CD4-positive, alpha-beta T cell treated with Interleukin-17A for 4 hours (primary cell): ENCODE measurements around the gene VPS26B.
"Not testable (repeated sequence)": the region's sequence is repeated elsewhere in the genome, so short reads cannot be mapped to it uniquely, and the experiment has no call there.

Source experiments
- DNase-seq: peaks from one replicate; pipeline ENCODE4 v3.0.0-alpha.2; 2020; ENCODE audit warnings: mixed read lengths

Gene VPS26B

DNA sequence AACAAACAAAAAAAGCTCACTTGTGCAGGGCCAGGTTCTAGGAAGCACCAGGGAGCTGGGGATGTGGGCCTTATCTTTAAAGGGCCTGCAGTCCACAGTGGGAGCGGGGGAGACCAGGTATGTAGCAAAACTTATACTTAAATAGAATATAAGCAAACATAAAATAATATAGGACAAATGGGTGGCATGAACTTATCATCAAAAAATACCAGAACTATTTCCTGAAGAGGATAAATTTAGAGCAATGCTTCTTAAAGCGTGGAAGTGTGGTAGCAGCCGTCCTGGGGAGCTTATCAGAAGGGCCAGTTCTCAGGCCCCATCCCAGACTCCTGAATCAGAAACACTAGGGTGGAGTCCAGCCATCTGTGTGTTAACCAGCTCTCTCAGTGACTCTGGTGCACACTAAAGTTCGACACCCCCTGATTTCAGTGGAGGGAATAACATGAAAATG, 9.3 kb downstream of the VPS26B start:
- no peak for DNase-seq

DNA sequence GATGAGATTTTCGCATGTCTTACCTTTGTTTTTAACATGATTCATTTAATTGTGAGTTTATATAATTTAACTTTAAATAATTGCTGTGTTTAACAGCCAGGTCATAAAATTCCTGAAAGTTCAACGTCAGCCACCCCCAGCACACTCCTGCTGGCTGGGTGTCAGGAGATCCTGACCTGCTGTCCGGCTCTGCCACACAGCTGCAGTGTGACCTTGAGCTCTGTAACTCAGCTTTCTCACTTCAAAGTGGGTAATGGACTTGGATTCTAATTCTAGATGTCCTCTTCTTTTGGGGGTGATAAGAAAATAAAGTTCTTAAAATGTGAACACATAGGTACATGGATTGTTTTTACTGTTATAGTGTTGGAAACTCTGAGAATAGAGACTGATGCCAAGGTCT, 10.9 kb downstream of the VPS26B start:
- DNase-seq: no peak

DNA sequence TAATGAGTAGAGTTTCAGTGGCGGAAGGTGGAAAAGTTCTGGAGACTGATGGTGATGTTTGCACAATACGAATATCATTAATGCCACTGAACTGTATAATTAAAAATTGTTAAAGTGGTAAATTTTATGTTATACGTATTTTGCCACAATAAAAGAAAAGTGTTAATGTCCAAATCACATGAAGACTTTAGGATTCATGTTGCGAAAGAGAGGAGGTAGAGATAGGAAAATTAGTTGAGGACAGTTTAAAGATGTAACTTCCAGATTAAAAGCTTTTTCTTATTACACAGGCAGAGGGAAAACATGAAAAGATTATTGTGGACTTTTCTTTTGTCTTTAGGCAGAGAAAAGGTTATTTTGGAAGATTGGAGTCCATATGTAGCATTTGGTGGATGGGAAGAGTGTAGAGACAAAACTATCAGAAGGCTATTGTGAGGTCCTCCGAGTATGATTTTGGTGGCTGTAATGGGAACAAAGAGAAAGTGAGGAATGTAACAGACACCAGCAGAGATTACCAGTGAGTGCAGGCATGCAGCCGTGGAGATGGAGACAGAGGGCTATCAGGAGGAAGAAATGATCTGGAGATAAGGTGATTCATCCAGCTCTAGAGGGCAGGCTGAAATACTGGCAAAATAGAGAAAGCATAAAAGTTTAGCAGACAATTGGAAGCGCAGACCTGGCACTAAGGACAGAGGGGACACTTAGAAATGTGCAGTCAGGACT, 12.5 kb downstream of the VPS26B start:
- no peak for DNase-seq

DNA sequence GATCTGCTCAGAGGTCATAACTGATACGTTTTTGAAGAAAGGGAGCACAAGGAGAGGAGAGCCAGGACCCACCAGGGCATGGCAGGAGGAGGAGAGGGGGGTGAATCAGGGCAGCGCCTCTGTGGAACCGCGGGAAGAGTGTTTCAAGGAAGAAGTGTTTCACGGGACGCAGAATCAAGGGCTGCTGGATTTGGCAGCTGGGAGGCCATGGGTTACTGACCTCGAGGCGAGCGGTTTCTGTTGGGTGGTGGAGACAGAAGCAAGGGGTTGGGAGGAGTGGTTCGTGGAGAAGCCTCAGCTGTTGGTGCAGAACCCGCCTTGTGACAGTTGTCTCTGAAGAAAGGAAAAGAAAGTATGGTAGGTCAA, 13.1 kb downstream of the VPS26B start:
- DNase-seq: no peak

DNA sequence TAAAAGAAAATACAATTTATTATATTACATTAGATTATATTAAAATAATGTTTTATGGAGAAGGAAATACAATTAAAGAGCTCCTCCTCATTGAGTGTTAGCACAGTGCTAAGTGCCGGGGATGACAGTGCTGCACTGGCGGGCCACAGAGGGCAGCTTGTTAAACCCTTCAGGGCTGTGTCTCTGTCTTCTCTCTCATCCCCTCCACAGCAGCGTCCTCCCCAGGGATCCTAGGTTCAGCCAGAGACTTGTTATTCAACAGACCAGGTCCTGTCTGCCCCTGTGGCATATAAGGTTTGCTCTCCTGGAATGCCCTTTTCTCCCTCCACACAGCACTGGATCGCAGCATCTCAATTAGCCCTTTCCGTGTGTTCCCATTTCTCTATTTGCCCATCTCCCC, 14.5 kb downstream of the VPS26B start:
- DNase-seq: no peak

DNA sequence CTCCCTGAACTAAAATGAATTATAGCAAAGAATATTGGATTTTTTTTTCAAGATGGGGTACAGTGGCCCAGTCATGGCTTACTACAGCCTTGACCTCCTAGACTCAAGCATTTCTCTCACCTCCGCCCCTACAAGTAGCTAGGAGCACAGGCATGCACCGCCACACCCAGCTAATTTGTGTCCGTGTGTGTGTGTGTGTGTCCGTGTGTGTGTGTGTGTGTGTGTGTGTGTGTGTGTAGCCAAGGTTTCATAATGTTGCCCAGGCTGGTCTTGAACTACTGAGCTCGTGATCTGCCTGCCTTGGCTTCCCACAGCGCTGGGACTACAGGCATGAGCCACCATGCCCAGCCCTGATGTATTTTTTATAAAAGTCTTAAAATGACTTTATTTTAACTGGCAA, 16.1 kb downstream of the VPS26B start:
- no peak for DNase-seq

DNA sequence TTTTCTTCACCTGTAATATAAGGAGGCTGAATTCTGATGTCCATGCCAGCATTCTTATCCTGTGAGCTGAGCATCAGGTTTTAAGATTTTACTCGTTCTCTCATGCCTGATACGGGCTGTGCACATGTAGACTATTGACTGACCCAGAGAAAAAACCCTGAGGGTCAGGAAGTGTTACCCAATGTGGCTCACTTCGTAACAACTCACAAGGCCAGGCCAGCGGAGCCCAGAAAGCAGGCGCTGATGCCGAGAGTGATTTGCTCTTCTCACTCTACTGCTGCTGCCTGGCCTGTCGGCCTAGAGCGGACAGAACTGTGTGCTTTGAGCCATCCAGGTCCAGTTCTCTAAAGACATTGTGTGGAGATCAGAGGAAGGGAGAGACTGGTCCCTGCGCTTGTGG, 17.9 kb downstream of the VPS26B start:
- DNase-seq: no peak

DNA sequence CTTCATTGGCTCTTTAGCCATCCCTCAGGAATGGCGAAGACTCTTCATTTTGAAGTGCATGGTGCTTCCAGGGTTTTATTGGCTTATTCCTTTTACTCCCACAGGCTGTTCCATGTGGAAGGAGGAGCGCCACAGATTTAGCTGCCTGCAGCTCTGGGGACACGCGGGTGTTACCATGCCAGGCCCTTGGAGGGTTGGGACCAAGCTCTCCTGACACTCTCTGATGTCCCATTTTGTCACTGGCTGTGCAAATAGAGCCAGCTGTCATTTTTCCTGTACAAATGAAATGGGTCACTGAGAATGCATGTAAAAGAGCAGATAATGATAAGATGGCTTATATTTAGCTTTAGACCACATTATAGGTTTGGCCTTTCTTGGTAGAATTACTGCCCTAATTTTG, 19.4 kb downstream of the VPS26B start:
- DNase-seq: no peak

DNA sequence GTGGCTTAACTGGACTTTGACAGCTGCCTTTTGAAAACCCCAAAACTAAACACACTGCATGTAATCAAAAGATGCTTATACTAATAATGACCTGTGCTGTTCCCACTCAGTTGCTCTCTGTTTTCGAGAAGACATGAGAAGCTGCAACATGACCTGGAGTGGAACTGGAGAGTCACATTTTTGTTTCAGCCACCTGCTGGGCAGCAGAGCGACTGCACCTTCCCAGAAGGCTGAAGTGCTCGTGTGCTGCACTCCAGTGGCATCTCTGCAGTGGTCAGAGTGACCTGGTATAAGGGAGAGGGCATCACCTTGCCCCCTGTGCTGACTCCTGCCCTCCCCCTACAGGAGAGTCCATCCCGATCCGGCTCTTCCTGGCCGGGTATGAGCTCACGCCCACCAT, 20.1 kb downstream of the VPS26B start:
- DNase-seq: peak; percentile 25

DNA sequence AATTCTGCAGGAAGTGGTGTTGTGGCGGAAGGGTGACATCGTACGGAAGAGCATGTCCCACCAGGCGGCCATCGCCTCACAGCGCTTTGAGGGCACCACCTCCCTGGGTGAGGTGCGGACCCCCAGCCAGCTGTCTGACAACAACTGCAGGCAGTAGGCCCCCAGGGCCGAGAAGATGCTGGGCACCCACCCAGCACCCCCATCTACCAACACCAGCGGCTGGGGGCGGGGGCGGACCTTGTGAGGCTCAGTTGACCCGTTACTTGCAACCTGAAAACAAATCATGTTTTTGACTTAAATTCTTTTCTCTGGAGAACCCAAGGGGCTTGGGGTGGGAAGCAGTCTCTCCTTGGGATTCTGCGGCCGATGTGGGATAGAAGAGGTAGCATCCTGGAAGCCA, 21.0 kb downstream of the VPS26B start:
- no peak for DNase-seq

DNA sequence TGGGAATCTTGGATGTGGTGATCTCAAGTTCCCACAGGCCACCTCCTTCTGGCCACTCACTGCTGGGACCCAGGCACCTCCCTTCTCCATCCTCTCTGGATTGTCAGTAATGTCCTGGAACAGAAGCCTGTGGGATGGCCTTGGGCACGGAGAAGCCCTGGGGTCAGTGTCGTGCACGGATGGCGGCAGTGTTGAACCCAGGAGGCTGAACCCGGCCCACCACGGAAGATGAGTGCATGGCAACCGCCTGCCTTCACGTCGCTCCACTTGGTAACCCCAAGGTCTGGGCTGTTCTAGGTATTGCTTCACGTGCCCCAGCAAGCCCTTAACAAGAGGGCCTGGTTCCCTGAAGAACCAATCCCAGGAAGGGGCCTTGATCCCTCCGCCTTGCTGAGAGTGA, 21.6 kb downstream of the VPS26B start:
- no peak for DNase-seq

DNA sequence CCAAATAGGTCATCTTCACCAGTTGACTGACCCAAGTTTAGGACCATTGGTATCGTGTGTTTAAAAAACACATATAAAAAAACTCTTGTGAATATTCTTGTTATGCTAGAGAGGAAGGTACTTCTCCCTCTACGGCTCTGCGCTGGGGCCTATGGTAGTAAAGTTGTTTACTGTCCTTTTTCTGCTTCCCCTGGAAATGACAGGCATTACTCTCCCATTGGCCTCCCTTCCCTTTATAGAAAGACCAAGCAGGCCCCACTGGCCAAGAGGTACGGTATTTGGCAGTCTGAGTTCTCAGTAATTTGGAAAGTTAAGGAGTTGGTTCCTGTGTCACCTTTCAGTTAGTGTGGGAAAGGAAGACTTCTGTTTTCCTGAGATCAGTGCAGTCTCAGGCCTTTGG, 22.2 kb downstream of the VPS26B start:
- DNase-seq: no peak

DNA sequence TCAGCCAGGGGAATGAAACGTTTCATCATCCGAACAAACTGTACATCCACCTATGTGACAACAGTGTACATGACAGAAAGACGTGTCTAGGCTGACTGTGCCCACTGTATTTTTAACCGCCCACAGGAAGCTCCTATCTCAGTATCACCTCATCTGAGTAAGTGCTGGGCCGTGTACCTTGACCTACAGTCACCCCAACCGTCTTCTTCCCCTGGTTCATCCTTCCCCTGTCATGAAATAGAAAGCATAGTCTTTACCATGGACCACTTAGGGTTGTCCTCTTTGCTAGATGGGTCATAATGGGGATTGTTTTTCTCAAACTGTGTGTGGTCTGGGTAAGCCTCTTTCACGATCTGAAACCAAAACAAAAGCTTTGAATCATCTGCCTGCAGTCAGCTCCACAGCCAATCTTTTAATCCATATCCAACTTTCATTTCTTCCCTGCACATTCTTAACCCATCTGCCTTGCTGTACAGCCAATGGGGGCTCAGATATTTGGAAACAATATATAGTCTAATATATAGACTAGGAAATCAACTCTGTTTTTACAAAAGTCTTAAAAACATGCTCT, 24.5 kb downstream of the VPS26B start:
- DNase-seq: no peak

DNA sequence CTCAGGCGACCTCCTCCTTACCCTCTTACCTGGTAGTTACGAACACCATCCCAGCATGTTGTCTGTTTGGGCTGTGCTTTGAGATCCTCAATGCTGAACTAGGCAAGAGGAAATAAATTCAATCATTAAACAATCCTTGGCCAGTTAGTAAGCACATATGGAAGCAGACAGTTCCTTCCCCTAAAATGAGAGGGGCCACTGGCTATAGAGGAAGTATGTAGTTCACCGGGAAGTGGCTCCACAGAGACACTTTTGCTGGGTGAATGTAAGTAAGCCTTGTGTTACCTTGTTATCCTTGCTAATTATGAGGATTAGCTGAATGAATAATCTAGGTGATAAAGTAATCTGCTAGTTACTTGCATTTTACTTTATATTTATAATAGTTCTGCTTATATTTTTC, 25.8 kb downstream of the VPS26B start:
- no peak for DNase-seq

DNA sequence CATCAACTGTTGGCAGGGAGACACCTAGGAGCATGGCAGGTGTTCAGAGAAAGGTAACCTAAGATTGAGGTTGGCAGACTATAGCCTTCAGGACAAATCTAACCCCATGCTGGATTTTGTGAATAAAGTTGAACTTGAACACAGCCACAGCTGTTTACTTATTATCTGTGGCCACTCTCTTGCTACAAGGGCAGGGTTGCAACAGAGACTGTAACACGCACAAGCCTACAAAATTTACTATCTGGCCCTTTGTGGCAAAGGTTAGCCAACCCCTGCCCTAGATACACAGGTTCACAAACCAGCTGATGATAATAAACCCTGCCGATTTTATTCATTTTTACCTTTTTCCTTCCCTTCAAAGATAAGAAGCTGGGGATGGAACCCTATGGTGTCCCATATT, 26.2 kb downstream of the VPS26B start:
- DNase-seq: no peak

DNA sequence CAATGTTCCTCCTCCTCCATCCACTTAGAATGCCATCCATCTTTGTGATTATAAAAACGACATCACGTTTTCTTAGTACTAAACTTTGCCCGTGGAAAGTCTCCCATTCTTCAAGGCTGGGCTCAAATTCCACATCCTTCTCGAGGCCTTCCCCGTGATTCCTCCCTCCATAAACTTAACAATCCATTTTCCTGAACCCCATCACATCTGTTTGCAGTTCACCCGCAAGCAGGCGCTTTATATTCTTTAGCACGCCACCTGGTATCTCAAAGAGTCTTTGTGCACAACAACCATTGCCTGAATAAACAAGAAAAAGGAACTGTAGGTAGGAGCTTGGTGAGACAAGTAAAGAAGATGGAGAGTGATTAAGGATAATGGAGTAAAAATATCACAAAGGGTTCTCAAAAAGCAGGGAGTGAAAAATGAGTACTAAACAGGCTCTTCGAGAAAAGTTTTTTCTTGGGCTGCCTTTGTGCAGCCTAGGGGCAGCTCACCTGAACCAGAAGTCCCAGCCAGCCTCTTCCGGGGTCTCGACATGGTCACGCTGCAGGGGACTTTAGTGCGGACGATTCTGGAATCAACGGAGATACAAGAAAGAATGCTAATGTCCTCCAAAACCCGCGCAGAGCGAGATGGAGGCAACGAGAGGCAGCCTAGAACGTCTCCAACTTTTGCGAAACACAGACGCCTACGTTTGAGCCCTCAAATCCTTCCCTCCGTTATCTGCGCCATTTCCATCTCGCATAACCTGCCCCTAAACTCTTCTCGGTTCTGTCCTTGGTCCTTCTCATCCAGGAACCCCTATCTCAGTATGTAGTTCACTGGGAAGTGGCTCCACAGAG, 28.1 kb downstream of the VPS26B start:
- DNase-seq: peak; percentile 25

DNA sequence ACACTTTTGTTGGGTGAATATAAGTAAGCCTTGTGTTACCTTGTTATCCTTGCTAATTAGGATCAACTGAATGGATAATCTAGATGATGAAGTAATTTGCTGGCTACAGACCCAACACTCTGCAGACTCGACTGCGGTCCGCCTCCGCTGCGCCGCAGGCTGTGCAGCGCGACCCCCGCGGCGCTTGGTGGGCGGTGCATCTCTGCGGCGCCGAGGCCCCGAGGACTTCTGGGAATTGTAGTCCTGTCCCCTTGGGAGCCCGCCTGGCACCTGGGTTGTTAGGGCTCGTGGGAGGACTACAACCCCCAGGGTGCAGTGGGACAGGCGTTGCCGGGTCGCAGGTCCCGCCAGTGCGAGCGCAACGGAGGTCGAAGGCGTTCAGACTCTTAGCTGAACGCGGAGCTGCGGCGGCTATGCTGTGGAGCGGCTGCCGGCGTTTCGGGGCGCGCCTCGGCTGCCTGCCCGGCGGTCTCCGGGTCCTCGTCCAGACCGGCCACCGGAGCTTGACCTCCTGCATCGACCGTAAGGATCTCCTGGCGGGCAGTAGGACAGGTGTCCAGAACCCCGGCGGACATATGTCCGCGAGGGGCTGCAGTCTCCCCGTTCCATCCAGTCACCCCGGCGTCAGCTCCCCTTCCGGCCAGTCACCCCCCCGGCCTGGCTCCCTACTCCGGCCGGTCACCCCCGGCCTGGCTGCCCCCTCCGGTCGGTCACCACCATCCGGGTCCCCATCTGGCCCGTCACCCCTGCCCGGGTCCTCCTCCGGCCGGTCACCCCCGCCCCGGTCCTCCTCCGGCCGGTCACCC, 28.9 kb downstream of the VPS26B start, which contains the start of the genes ACAD8 and THYN1:
Gene ACAD8 (plus strand): TSS at position 381 of the 806 bp plus-strand sequence. CDS start 33 bp downstream, at position 414.
Gene THYN1 (minus strand): TSS at position 165 of the 806 bp plus-strand sequence. CDS start 470 bp downstream, outside the sequence.
- DNase-seq: peak; percentile 95

DNA sequence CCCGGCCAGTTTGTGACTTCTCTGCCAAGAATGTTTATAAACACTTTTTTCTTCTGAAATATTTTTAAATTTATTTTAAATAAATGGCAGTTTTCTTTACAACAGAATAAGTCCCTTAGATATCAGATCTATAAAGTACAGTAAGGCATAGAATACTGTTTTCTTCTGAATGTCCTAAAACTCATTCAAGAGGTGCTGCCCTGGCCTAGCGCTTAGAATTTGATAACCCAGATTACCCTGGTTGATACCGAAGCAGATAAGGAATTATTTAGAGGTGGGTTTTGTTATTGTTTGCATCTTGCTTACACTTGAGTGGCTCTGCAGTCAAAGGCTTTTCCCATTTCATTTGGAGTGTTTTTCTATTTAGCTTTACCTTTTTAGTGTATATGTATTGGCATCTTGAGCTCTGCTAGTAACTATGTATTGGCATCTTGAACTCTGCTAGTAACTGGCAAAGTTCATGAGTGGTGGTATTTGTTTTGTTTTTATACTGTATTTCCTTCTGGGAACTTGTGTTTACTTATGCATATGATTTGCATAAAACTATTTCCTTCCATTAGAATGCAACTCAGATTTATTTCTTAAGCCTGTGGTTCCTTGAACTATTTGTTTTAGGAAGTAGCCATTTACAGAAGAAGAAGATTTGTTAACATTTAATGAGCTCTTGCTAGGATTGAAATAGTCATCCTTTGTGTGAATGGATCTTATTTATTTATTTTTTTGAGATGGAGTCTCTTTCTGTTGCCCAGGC, 30.1 kb downstream of the VPS26B start:
- DNase-seq: no peak

DNA sequence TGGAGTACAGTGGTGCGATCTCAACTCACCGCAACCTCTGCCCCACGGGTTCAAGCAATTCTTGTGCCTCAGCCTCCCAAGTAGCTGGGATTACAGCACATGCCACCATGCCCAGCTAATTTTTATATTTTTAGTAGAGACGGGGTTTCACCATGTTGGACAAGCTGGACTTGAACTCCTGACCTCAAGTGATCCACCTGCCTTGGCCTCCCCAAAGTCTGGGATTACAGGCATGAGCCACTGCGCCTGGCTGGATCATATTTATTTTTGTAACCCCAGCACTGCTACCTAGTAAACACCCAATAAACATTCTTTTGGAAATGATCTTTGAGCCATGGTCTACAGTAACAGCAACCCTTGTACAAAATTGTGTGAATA, 30.7 kb downstream of the VPS26B start:
- DNase-seq: not testable (repeated sequence)

DNA sequence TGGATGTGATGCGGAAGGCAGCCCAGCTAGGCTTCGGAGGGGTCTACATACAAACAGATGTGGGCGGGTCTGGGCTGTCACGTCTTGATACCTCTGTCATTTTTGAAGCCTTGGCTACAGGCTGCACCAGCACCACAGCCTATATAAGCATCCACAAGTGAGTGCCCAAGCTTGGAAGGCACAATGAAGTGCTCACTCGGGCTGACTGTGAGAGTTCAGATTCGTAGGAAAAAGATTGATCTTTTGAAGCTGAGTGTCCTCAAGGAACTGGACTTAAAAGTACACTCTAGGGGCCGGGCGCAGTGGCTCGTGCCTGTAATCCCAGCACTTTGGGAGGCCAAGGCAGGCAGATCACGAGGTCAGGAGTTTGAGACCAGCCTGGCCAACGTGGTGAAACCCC, 32.6 kb downstream of the VPS26B start:
- no peak for DNase-seq

DNA sequence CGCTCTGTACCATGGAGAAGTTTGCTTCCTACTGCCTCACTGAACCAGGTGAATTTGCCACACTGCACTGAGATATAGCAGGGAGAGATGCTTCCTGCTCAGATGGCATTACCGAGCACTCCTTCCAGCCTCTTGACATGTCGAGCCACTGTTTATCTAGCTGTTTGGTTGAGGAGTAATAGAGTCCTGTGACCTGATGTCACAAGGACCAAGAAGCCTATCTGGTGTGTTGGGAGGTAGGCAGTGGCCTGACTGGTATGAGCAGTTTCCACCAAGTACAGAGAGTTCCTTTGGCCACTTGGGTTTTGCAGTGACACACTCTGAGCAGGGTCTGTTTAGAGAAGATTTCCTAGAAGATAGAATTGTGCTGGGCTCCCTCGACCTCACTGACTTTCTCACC, 34.1 kb downstream of the VPS26B start:
- no peak for DNase-seq

DNA sequence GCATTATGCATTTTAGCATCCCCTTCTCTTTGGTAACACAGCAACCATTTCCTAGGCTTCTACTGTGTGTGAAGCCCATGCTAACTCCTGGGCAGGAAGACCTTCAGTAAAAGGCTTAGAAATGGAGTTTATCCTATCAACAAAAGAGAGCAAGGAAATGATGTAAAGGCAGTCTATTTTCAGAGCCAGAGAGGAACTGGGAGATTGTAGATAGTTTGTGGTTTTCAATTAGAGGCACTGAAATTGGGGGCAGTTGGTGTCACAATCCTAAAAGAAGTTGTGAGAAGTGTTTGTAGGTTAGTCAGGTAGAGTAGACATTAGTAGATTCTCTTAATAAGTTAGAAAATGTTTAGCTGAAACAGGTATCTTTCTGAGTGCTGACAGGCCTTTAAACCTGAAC, 36.0 kb downstream of the VPS26B start:
- DNase-seq: no peak
